Measurements from ENCODE around the gene BTN3A1.

DNA sequence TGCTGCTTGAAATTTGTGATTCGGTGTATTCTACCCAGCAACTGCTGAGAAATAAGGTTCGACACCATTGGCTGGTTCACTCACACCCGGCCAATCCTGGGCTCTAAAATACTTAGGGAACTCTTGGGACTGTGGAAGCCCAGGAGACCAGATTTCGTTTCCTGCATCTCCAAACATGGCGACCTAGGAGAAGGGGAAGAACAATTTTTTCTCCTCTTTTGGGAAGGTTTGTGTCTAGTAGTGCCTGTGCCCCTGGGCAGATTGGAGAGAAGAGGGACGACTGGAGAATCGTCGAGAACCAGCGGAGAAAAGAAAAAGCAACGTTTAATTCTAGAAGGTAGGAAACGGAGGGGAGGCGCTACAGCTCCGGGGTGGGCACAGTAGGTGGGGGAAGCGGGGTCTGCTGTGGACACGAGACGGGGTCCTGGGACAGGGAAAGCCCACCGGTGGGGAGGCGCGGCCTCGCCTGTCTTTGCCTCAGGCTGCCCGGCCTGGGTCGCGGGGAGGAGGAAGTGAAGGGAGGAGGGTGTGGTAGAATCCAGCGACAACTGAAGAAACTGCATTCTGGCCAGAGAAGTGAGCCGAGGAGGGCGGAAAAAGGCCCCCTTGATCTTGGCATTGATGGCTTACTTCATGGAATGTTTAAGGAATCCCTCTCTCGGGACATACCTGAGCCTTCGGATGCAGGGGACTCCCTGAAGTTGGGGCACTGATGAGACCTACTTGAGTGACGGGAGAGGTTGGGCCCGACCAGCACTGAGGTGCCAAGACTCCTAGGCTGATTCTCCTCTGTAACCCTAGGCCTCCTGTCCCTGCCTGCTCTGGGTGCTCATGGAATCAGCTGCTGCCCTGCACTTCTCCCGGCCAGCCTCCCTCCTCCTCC lies 56.0 kb downstream of the BTN3A1 start, which contains the start of gene BTN2A1:
- TF ChIP-seq CHD4 (IDR thresholded peaks at IDR 0.05; ENCODE audit: borderline replicate concordance) (no peak), HOXB5 (CRISPR knock-in tag; IDR thresholded peaks at IDR 0.05) (no peak), POLR2A (IDR thresholded peaks at IDR 0.05; ENCODE audit: low read length) (no peak), SMC3 (IDR thresholded peaks at IDR 0.05) (no peak), RAD21 (conservative IDR thresholded peaks at IDR 0.05 in 1 of 2, IDR thresholded peaks at IDR 0.05 in 1 of 2) (no peak), CBX2 (IDR thresholded peaks at IDR 0.05; ENCODE audit: borderline replicate concordance, low read depth) (no peak), POLR2AphosphoS2 (conservative IDR thresholded peaks at IDR 0.05; ENCODE audit: low read length) (no peak), EP300 (IDR thresholded peaks at IDR 0.05) (no peak)
- TF ChIP-seq, protein P1, sequence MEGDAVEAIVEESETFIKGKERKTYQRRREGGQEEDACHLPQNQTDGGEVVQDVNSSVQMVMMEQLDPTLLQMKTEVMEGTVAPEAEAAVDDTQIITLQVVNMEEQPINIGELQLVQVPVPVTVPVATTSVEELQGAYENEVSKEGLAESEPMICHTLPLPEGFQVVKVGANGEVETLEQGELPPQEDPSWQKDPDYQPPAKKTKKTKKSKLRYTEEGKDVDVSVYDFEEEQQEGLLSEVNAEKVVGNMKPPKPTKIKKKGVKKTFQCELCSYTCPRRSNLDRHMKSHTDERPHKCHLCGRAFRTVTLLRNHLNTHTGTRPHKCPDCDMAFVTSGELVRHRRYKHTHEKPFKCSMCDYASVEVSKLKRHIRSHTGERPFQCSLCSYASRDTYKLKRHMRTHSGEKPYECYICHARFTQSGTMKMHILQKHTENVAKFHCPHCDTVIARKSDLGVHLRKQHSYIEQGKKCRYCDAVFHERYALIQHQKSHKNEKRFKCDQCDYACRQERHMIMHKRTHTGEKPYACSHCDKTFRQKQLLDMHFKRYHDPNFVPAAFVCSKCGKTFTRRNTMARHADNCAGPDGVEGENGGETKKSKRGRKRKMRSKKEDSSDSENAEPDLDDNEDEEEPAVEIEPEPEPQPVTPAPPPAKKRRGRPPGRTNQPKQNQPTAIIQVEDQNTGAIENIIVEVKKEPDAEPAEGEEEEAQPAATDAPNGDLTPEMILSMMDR (IDR thresholded peaks at IDR 0.05): 0 out of 3 replicates have a peak, but pooled peaks have one; percentile 8
- TF ChIP-seq, protein P2, sequence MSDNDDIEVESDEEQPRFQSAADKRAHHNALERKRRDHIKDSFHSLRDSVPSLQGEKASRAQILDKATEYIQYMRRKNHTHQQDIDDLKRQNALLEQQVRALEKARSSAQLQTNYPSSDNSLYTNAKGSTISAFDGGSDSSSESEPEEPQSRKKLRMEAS (IDR thresholded peaks at IDR 0.05): no peak
- TF ChIP-seq, protein P3, sequence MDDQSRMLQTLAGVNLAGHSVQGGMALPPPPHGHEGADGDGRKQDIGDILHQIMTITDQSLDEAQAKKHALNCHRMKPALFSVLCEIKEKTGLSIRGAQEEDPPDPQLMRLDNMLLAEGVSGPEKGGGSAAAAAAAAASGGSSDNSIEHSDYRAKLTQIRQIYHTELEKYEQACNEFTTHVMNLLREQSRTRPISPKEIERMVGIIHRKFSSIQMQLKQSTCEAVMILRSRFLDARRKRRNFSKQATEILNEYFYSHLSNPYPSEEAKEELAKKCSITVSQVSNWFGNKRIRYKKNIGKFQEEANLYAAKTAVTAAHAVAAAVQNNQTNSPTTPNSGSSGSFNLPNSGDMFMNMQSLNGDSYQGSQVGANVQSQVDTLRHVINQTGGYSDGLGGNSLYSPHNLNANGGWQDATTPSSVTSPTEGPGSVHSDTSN (IDR thresholded peaks at IDR 0.05): no peak

Measured in A549 (cell line).